HepG2 (cell line): ENCODE measurements around the gene GPSM1. TPM values are rescaled to one million over a fixed set of nuclear protein-coding genes. Genes with fewer than 3 reads are reported as not detected.
"Not testable (repeated sequence)": the region's sequence is repeated elsewhere in the genome, so short reads cannot be mapped to it uniquely, and the experiment has no call there.

ENCODE experiments used
- ATAC-seq: fragments of 200-7000 bp; cut with Tn5 transposase; 3 replicates; pipeline ENCODE4 v1.9.1; 2020; ENCODE audit warnings: mild to moderate bottlenecking, moderate library complexity
- BruUV-seq: library from RNA; stranded (reverse); fragments of 400-500 nt; replicated peaks from 2 replicates; lab custom pipeline; 2021; lab: Mats Ljungman, UMichigan
- CTCF ChIA-PET: fragments of 300-600 bp; formaldehyde crosslinking; extraction: SDS; loops from one replicate; lab custom pipeline; 2021; ENCODE audit warnings: low total read pairs, inconsistent platforms, low intra/inter-chr PET ratio; lab: Yijun Ruan, JAX
- POLR2A ChIA-PET: fragments of 350-600 bp; sonication (Branson Sonifier 250); formaldehyde crosslinking; loops from one replicate; lab custom pipeline; 2020; ENCODE audit warnings: antibody characterized with exemption, inconsistent platforms; lab: Yijun Ruan, JAX
- DNase-seq: peaks from one replicate; pipeline ENCODE4 v3.0.0-alpha.2; 2015; ENCODE audit warnings: low spot score
- FAIRE-seq: peaks from 3 replicates; lab custom pipeline; 2011; peaks lifted over from hg19 to GRCh38; lab: Jason Lieb, UNC
- H2AFZ ChIP-seq: one replicate; pipeline ENCODE4 v1.6.1; 2011; ENCODE audit warnings: low read length, inconsistent platforms
- H3K27ac ChIP-seq: fragments of 300-600 bp; 3 replicates; pipeline ENCODE4 v1.8.0; 2011; ENCODE audit warnings: mixed run types, mild to moderate bottlenecking, mixed read lengths, low read length, inconsistent platforms; ENCODE audit not compliant: insufficient read depth; ENCODE audit errors: extremely low read length
- H3K27me3 ChIP-seq, 2 experiments: fragments of 200-600 bp in 1 of 2; 2 replicates in 1 of 2; 3 replicates in 1 of 2; pipeline versions ENCODE4 v1.6.0 to v1.8.0; 2011; ENCODE audit warnings: low read length in 2 of 2, mild to moderate bottlenecking in 2 of 2, moderate library complexity in 2 of 2, inconsistent platforms in 1 of 2; ENCODE audit not compliant: insufficient read depth in 2 of 2, control insufficient read depth in 1 of 2
- H3K36me3 ChIP-seq, 2 experiments: fragments of 200-600 bp in 1 of 2; replicated peaks in 1 of 2; 2 replicates in 1 of 2; 3 replicates in 1 of 2; pipeline versions ENCODE4 v1.5.1 to v1.8.0; 2011; ENCODE audit warnings: low read length in 2 of 2, inconsistent platforms in 1 of 2; ENCODE audit not compliant: insufficient read depth in 2 of 2, control insufficient read depth in 1 of 2
- H3K4me1 ChIP-seq: 2 replicates; pipeline ENCODE4 v1.5.1; 2012; ENCODE audit warnings: low read length, inconsistent platforms; ENCODE audit not compliant: insufficient read depth
- H3K4me2 ChIP-seq: 2 replicates; pipeline ENCODE4 v1.6.0; 2011; ENCODE audit warnings: low read depth, low read length, inconsistent platforms
- H3K4me3 ChIP-seq, 3 experiments: fragments of 200-600 bp in 1 of 3; sonication (generic), shearing (Covaris generic) in 1 of 3; replicated peaks in 1 of 3; 2 replicates each; pipeline ENCODE4 v1.5.1; 2011 to 2016; ENCODE audit warnings: low read length in 3 of 3, inconsistent platforms in 2 of 3, low read depth in 2 of 3, mild to moderate bottlenecking in 2 of 3, control low read depth in 1 of 3, mixed read lengths in 1 of 3; ENCODE audit not compliant: insufficient read depth in 1 of 3
- H3K79me2 ChIP-seq: one replicate; pipeline ENCODE4 v1.6.1; 2011; ENCODE audit warnings: low read length, inconsistent platforms; ENCODE audit not compliant: insufficient read depth
- H3K9ac ChIP-seq: 2 replicates; pipeline ENCODE4 v1.6.0; 2011; ENCODE audit warnings: mild to moderate bottlenecking, low read depth, low read length, inconsistent platforms; ENCODE audit not compliant: insufficient read depth
- H3K9me3 ChIP-seq: 2 replicates; pipeline ENCODE4 v1.5.1; 2012; ENCODE audit warnings: mild to moderate bottlenecking, low read length
- H4K20me1 ChIP-seq: 2 replicates; pipeline ENCODE4 v1.6.0; 2011; ENCODE audit warnings: inconsistent platforms, mild to moderate bottlenecking, low read length, moderate library complexity; ENCODE audit not compliant: insufficient read depth
- TCF7 ChIP-seq: sonication (generic); IDR thresholded peaks from 2 replicates; pipeline ENCODE4 v1.6.1; 2016; ENCODE audit warnings: antibody characterized with exemption, low read depth
- TFAP4 ChIP-seq: sonication (generic); IDR thresholded peaks from 2 replicates; pipeline ENCODE4 v1.6.1; 2016; ENCODE audit warnings: low read depth, borderline replicate concordance
- ZNF331 ChIP-seq: sonication (generic); formaldehyde crosslinking; IDR thresholded peaks from 2 replicates; pipeline ENCODE4 v1.4.0; 2020; ENCODE audit warnings: missing genetic modification reagents
- WGBS: methylation state at CpG from one replicate; pipeline ENCODE4 v1.1.6; 2017; ENCODE audit warnings: low lambda C conversion rate; 5-methylcytosine and 5-hydroxymethylcytosine counted together
- in situ Hi-C: cut with HindIII; loops from 2 replicates; pipeline ENCODE4 v1.10.0; 2017; ENCODE audit warnings: low pct_unique_long_range_greater_than_20kb; ENCODE audit not compliant: extremely low pct_ligation_motif_present
- intact Hi-C: fragments of 100-400 bp; cut with micrococcal nuclease; formaldehyde crosslinking; loops from one replicate; pipeline ENCODE4 v1.10.0; 2022; ENCODE audit not compliant: unreplicated experiment
- polyA plus RNA-seq, 8 experiments: library from polyadenylated mRNA; depleted of rRNA in 3 of 8; stranded (reverse) in 7 of 8; unstranded in 1 of 8; fragments of >200 nt; fragmentation: Illumina TruSeq in 4 of 8; extraction: Trizol in 4 of 8; gene quantifications; 2 replicates each; pipeline versions ENCODE4 v1.2.1 to v1.2.3, GENCODE V29; 2011 to 2016; ENCODE audit warnings: low read depth in 4 of 8, missing spikeins in 1 of 8, mixed read lengths in 1 of 8; ENCODE audit not compliant: insufficient read depth in 1 of 8
- total RNA-seq, 5 experiments: library from RNA; depleted of rRNA; stranded (reverse); fragments of >200 nt; fragmentation: Illumina TruSeq; extraction: Trizol; gene quantifications; 2 replicates each; pipeline ENCODE4 v1.2.3, GENCODE V29; 2016; ENCODE audit warnings: low read depth in 1 of 5
- TF ChIP-seq, protein P1 (sequence below): sonication (generic); formaldehyde crosslinking; IDR thresholded peaks from 2 replicates; pipeline ENCODE4 v1.8.1; 2023; ENCODE audit warnings: mild to moderate bottlenecking, inconsistent platforms, moderate library complexity, missing genetic modification reagents, borderline replicate concordance

Gene GPSM1
- total and polyA plus RNA-seq, 2 of the 13 experiments (the other 11 are each of a cell fraction or from before 2014, with no cell fraction given) = 1.0 to 2.4 TPM

- in situ Hi-C loops = no loop called here
- DNase-seq = no peak
- no peaks in the 10 kb centered on the region for H3K79me2 ChIP-seq
- H3K27me3 ChIP-seq = peaks cover 9 to 25% of the 10 kb centered on the region in 2 experiments
- ATAC-seq = no peak
- H3K4me1 ChIP-seq = peaks cover 13% of the 10 kb centered on the region
- CTCF ChIA-PET = no interaction called here
- no peaks in the 10 kb centered on the region for H4K20me1 ChIP-seq
- H3K9me3 ChIP-seq = peaks cover 16% of the 10 kb centered on the region
- no peak for TF ChIP-seq ZNF331 (CRISPR knock-in tag)
- TF ChIP-seq TFAP4 = no peak
- no peak for TF ChIP-seq TCF7
- TF ChIP-seq, protein P1, sequence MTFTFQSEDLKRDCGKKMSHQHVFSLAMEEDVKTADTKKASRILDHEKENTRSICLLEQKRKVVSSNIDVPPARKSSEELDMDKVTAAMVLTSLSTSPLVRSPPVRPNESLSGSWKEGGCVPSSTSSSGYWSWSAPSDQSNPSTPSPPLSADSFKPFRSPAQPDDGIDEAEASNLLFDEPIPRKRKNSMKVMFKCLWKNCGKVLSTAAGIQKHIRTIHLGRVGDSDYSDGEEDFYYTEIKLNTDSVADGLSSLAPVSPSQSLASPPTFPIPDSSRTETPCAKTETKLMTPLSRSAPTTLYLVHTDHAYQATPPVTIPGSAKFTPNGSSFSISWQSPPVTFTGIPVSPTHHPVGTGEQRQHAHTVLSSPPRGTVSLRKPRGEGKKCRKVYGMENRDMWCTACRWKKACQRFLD (CRISPR knock-in tag) = no peak
- POLR2A ChIA-PET = no interaction called here
- H3K4me2 ChIP-seq = no peak overlapping the region
- FAIRE-seq = no peak
- H3K4me3 ChIP-seq = no peak overlapping the region
- no peaks in the 10 kb centered on the region for H3K36me3 ChIP-seq
- intact Hi-C loops = no loop called here
- H3K9ac ChIP-seq = no peak overlapping the region
- H3K27ac ChIP-seq = no peak overlapping the region
- BruUV-seq = no TSS peak
- H2AFZ ChIP-seq = no peak overlapping the region
- WGBS = 42% methylated on average over 3 of the region's 16 CpGs
Measured at GRCh38 chr9:136318776-136319241, 8.5 kb upstream of the GPSM1 start.

GRCh38 chr9:136319244-136319643 is 8.1 kb upstream of the GPSM1 start:
- DNase-seq, H3K36me3 ChIP-seq, BruUV-seq, intact Hi-C loops, FAIRE-seq, H3K4me3 ChIP-seq, ATAC-seq, H4K20me1 ChIP-seq, H3K79me2 ChIP-seq, H3K4me2 ChIP-seq, H3K27ac ChIP-seq, in situ Hi-C loops, CTCF ChIA-PET, H3K9ac ChIP-seq, H2AFZ ChIP-seq, POLR2A ChIA-PET: not testable (repeated sequence)
- H3K9me3 ChIP-seq = peaks cover 16% of the 10 kb centered on the region
- H3K4me1 ChIP-seq = peaks cover 13% of the 10 kb centered on the region
- peaks cover 9 to 29% of the 10 kb centered on the region in 2 experiments for H3K27me3 ChIP-seq
- 63% methylated on average over 14 of the region's 14 CpGs for WGBS

DNA sequence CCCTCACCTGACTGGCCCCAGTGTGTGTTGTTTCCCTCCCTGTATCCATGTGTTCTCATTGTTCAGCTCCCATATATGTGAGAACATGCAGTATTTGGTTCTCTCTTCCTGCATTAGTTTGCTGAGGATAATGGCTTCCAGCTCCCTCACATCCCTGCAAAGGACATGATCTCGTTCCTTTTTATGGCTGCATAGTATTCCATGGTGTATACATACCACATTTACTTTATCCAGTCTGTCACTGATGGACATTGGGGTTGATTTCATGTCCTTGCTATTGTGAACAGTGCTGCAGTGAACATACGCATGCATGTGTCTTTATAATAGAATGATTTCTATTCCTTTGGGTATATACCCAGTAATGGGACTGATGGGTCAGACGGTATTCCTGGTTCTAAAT is 7.4 kb upstream of the GPSM1 start:
- BruUV-seq, in situ Hi-C loops, POLR2A ChIA-PET, FAIRE-seq, H4K20me1 ChIP-seq, H2AFZ ChIP-seq, ATAC-seq, H3K4me3 ChIP-seq, H3K79me2 ChIP-seq, intact Hi-C loops, CTCF ChIA-PET, H3K4me2 ChIP-seq, H3K27ac ChIP-seq, H3K36me3 ChIP-seq, DNase-seq, H3K9ac ChIP-seq: not testable (repeated sequence)
- 57% methylated on average over 3 of the region's 3 CpGs for WGBS
- H3K27me3 ChIP-seq = peaks cover 9 to 36% of the 10 kb centered on the region in 2 experiments
- peaks cover 13% of the 10 kb centered on the region for H3K4me1 ChIP-seq
- peaks cover 11% of the 10 kb centered on the region for H3K9me3 ChIP-seq
